Spleen (tissue), 7 donors: ENCODE results near the gene ACBD7.

Experiments used
- POLR2A ChIP-seq, 3 donors: fragments of 450-650 bp; IDR thresholded peaks; one replicate each; pipeline ENCODE4 v1.5.1; 2017; ENCODE audit warnings: antibody characterized with exemption in 3 of 3, mild to moderate bottlenecking in 1 of 3
- POLR2AphosphoS5 ChIP-seq, 3 donors: sonication (generic); formaldehyde crosslinking; IDR thresholded peaks; one replicate each; pipeline ENCODE4 v1.5.1; 2017; ENCODE audit warnings: antibody characterized with exemption in 3 of 3
- TF ChIP-seq, protein P1 (sequence below), 11 experiments: fragments of 200-600 bp in 7 of 11; fragments of 450-650 bp in 4 of 11; sonication (generic) in 4 of 11; IDR thresholded peaks in 8 of 11; conservative IDR thresholded peaks in 3 of 11; 1 replicate in 7 of 11; 2 replicates in 4 of 11; pipeline versions ENCODE4 v1.4.0 to v1.8.0; 2016 to 2021; ENCODE audit warnings: antibody characterized with exemption in 11 of 11, inconsistent platforms in 4 of 11, mild to moderate bottlenecking in 1 of 11
- donor health status: DM: no; HTN: no; CAD: no; lungs with moderate emphysema.
- donor health status: DM: no; HTN: no; CAD: no.
- donor health status: DM: no; HTN: no; CAD: no.

DNA sequence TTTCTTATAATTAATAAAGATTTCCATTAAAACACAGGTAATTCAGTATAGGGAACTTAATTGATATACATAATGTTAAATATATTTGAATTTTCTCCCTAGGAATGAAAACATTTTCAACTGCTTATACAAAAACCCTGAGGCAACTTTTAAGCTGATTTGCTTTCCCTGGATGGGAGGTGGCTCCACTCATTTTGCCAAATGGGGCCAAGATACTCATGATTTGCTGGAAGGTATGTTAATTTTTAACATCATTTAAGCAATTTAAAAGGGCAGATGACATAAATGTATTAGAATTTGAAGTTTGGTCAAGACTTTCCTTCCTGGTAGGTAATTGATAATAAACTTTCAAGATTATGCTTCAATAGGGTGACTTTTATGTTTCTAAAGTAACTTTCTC lies 39.0 kb downstream of the ACBD7 start:
- TF ChIP-seq POLR2A (IDR thresholded peaks at IDR 0.05), result no peak
- TF ChIP-seq, protein P1, sequence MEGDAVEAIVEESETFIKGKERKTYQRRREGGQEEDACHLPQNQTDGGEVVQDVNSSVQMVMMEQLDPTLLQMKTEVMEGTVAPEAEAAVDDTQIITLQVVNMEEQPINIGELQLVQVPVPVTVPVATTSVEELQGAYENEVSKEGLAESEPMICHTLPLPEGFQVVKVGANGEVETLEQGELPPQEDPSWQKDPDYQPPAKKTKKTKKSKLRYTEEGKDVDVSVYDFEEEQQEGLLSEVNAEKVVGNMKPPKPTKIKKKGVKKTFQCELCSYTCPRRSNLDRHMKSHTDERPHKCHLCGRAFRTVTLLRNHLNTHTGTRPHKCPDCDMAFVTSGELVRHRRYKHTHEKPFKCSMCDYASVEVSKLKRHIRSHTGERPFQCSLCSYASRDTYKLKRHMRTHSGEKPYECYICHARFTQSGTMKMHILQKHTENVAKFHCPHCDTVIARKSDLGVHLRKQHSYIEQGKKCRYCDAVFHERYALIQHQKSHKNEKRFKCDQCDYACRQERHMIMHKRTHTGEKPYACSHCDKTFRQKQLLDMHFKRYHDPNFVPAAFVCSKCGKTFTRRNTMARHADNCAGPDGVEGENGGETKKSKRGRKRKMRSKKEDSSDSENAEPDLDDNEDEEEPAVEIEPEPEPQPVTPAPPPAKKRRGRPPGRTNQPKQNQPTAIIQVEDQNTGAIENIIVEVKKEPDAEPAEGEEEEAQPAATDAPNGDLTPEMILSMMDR (IDR thresholded peaks at IDR 0.05 in 8 of 11, conservative IDR thresholded peaks at IDR 0.05 in 3 of 11), result no peak
- no peak for TF ChIP-seq POLR2AphosphoS5 (IDR thresholded peaks at IDR 0.05)
